GM12878 (cell line): ENCODE measurements around the gene RBSN. TPM values are rescaled to one million over a fixed set of nuclear protein-coding genes. Genes with fewer than 3 reads are reported as not detected.

ENCODE experiments used
- ATAC-seq: fragments of 200-7000 bp; cut with Tn5 transposase; 3 replicates; pipeline ENCODE4 v1.9.1; 2020; ENCODE audit warnings: mild to moderate bottlenecking, moderate library complexity
- BruUV-seq: library from RNA; stranded (reverse); fragments of 400-500 nt; replicated peaks from 2 replicates; lab custom pipeline; 2021; lab: Mats Ljungman, UMichigan
- CTCF ChIA-PET: fragments of 300-600 bp; sonication (Branson Sonifier 250); formaldehyde crosslinking; extraction: SDS; loops from one replicate; lab custom pipeline; 2021; ENCODE audit warnings: inconsistent platforms; lab: Yijun Ruan, JAX
- POLR2A ChIA-PET: fragments of 350-600 bp; formaldehyde crosslinking; extraction: SDS; loops from one replicate; lab custom pipeline; 2021; ENCODE audit warnings: inconsistent platforms; lab: Charles Lee
- RAD21 ChIA-PET: fragments of 300-600 bp; sonication (Branson Sonifier 250); formaldehyde crosslinking; loops from one replicate; lab custom pipeline; 2023; ENCODE audit warnings: antibody characterized with exemption; ENCODE audit not compliant: unreplicated experiment; lab: Charles Lee
- SMC1A ChIA-PET: fragments of 300-600 bp; sonication (Branson Sonifier 250); formaldehyde crosslinking; loops from one replicate; lab custom pipeline; 2023; ENCODE audit not compliant: unreplicated experiment, uncharacterized antibody; lab: Charles Lee
- DNase-seq: peaks from one replicate; pipeline ENCODE4 v3.0.0-alpha.2; 2011; ENCODE audit warnings: low read depth, low spot score
- FAIRE-seq: peaks from 3 replicates; lab custom pipeline; 2011; peaks lifted over from hg19 to GRCh38; lab: Jason Lieb, UNC
- H2AFZ ChIP-seq: 2 replicates; pipeline ENCODE4 v1.6.0; 2011; ENCODE audit warnings: low read depth, low read length, control low read depth; ENCODE audit not compliant: control insufficient read depth
- H3K27ac ChIP-seq: 2 replicates; pipeline ENCODE4 v1.5.1; 2011; ENCODE audit warnings: control low read depth; ENCODE audit not compliant: control insufficient read depth, insufficient read depth
- H3K27me3 ChIP-seq, 2 experiments: replicated peaks in 1 of 2; 2 replicates each; pipeline versions ENCODE4 v1.6.0 to v1.6.1; 2011; ENCODE audit warnings: low read length in 1 of 2; ENCODE audit not compliant: control insufficient read depth in 2 of 2, insufficient read depth in 2 of 2
- H3K36me3 ChIP-seq, 2 experiments: 2 replicates each; pipeline ENCODE4 v1.5.1; 2011; ENCODE audit warnings: low read length in 1 of 2; ENCODE audit not compliant: control insufficient read depth in 2 of 2, insufficient read depth in 2 of 2
- H3K4me1 ChIP-seq: 2 replicates; pipeline ENCODE4 v1.6.1; 2011; ENCODE audit warnings: mild to moderate bottlenecking, low read length, moderate library complexity, mixed read lengths; ENCODE audit not compliant: control insufficient read depth, insufficient read depth
- H3K4me2 ChIP-seq: 2 replicates; pipeline ENCODE4 v1.6.0; 2011; ENCODE audit warnings: control low read depth; ENCODE audit not compliant: control insufficient read depth, insufficient read depth
- H3K4me3 ChIP-seq: fragments of 200-600 bp; sonication (generic); 2 replicates; pipeline ENCODE4 v1.5.1; 2016
- H3K79me2 ChIP-seq: 2 replicates; pipeline ENCODE4 v1.6.0; 2011; ENCODE audit warnings: low read length; ENCODE audit not compliant: control insufficient read depth, insufficient read depth
- H3K9ac ChIP-seq: 2 replicates; pipeline ENCODE4 v1.8.0; 2011; ENCODE audit warnings: low read length, control low read depth, mixed read lengths; ENCODE audit not compliant: control insufficient read depth, insufficient read depth
- H3K9me3 ChIP-seq: replicated peaks from 3 replicates; pipeline ENCODE4 v1.5.1; 2011; ENCODE audit warnings: mild to moderate bottlenecking, low read length; ENCODE audit not compliant: control insufficient read depth, insufficient read depth
- H4K20me1 ChIP-seq: 2 replicates; pipeline ENCODE4 v1.6.0; 2011; ENCODE audit not compliant: control insufficient read depth, insufficient read depth
- BACH1 ChIP-seq: fragments of 450-650 bp; IDR thresholded peaks from 2 replicates; pipeline ENCODE4 v1.6.1; 2017; ENCODE audit warnings: mild to moderate bottlenecking, borderline replicate concordance
- CHD2 ChIP-seq: IDR thresholded peaks from 2 replicates; pipeline ENCODE4 v1.6.1; 2011; ENCODE audit warnings: low read depth, low read length, improper control_type of control experiment, borderline replicate concordance
- CTCF ChIP-seq, 3 experiments: IDR thresholded peaks in 2 of 3; conservative IDR thresholded peaks in 1 of 3; 2 replicates each; pipeline ENCODE4 v1.5.1; 2011; ENCODE audit warnings: low read depth in 3 of 3, low read length in 3 of 3, mild to moderate bottlenecking in 3 of 3, control low read depth in 2 of 3, moderate library complexity in 2 of 3, inconsistent platforms in 1 of 3, mixed read lengths in 1 of 3; ENCODE audit not compliant: control insufficient read depth in 2 of 3, insufficient read depth in 1 of 3; ENCODE audit errors: extremely low read depth in 1 of 3
- HDGF ChIP-seq: fragments of 450-650 bp; IDR thresholded peaks from 2 replicates; pipeline ENCODE4 v1.6.1; 2016; ENCODE audit warnings: antibody characterized with exemption
- POLR2A ChIP-seq: IDR thresholded peaks from 2 replicates; pipeline ENCODE4 v1.6.1; 2011; ENCODE audit warnings: low read depth, mild to moderate bottlenecking, low read length
- RAD21 ChIP-seq: IDR thresholded peaks from 2 replicates; pipeline ENCODE4 v1.6.1; 2011; ENCODE audit warnings: mild to moderate bottlenecking, low read depth, low read length, moderate library complexity; ENCODE audit not compliant: insufficient read depth
- SIN3A ChIP-seq: IDR thresholded peaks from 2 replicates; pipeline ENCODE4 v1.6.1; 2012; ENCODE audit warnings: low read depth, low read length, improper control_type of control experiment
- SMC3 ChIP-seq: IDR thresholded peaks from 2 replicates; pipeline ENCODE4 v1.6.1; 2011; ENCODE audit warnings: low read length, improper control_type of control experiment, borderline replicate concordance
- SUPT20H ChIP-seq: IDR thresholded peaks from 2 replicates; pipeline ENCODE4 v1.6.1; 2011; ENCODE audit warnings: low read depth, mild to moderate bottlenecking, low read length, moderate library complexity, borderline replicate concordance; ENCODE audit not compliant: control insufficient read depth
- YY1 ChIP-seq: IDR thresholded peaks from 2 replicates; pipeline ENCODE4 v1.6.1; 2011; ENCODE audit warnings: low read depth, mild to moderate bottlenecking, low read length
- WGBS: methylation state at CpG from one replicate; pipeline ENCODE4 v1.1.6; 2016; ENCODE audit warnings: low lambda C conversion rate; ENCODE audit not compliant: insufficient replicate concordance, insufficient coverage; ENCODE audit errors: missing lambda C conversion rate; 5-methylcytosine and 5-hydroxymethylcytosine counted together
- in situ Hi-C: fragments of 300-500 bp; cut with MboI; formaldehyde crosslinking; loops from 9 replicates; pipeline ENCODE4 v1.14.3; 2018; ENCODE audit warnings: mixed read lengths
- intact Hi-C: fragments of 100-400 bp; cut with micrococcal nuclease; formaldehyde crosslinking; loops from one replicate; pipeline ENCODE4 v1.14.2; 2022; ENCODE audit not compliant: unreplicated experiment
- polyA plus RNA-seq, 11 experiments: library from polyadenylated mRNA; depleted of rRNA in 4 of 11; unstranded in 6 of 11; stranded (reverse) in 5 of 11; fragments of >200 nt; fragmentation: Nextera tagmentation in 4 of 11; fragmentation: Illumina TruSeq in 1 of 11; extraction: Ambion mirVana in 4 of 11; extraction: Trizol in 1 of 11; gene quantifications; 1 replicate in 1 of 11; 2 replicates in 10 of 11; pipeline versions ENCODE4 v1.2.1 to v1.2.3, GENCODE V29; 2011 to 2016; ENCODE audit warnings: inconsistent platforms in 2 of 11, missing spikeins in 2 of 11, low read depth in 1 of 11
- total RNA-seq, 4 experiments: library from RNA; depleted of rRNA in 3 of 4; stranded (reverse); fragments of >200 nt in 3 of 4; fragmentation: Illumina TruSeq in 1 of 4; extraction: Trizol in 1 of 4; gene quantifications; 2 replicates each; pipeline versions ENCODE4 v1.2.1 to v1.2.3, GENCODE V29; 2013 to 2021

The RBSN gene
- total and polyA plus RNA-seq, 10 of the 15 experiments (the other 5 are each of a cell fraction or from before 2014, with no cell fraction given): 2.0 to 17.5 (median 10.5) TPM

- CTCF ChIA-PET: interaction anchor here (0.6 to 4.2 kb wide), 28 partner anchors 8 to 449 kb away, joined by 3 to 50 read pairs (median 4); partner anchors contain the start of genes CAPN7, MRPS25 and RBSN
- RAD21 ChIA-PET: interaction anchor here (0.6 to 3.3 kb wide), 11 partner anchors 13 to 310 kb away, joined by 3 to 30 read pairs (median 3); partner anchors contain the start of gene MRPS25
- intact Hi-C loops: loop anchor here (2.0 to 5.0 kb wide), 3 partner anchors 47 to 127 kb away; partner anchors contain the start of genes NR2C2 and RBSN
- Histone ChIP-seq H2AFZ (no peak overlapping the region), H3K4me1 (peaks cover 45% of the 10 kb centered on the region), H3K4me2 (peak overlapping the region; percentile 40), H3K27me3 (no peaks in the 10 kb centered on the region), H3K9ac (no peak overlapping the region), H3K9me3 (peaks cover 5% of the 10 kb centered on the region), H4K20me1 (no peaks in the 10 kb centered on the region), H3K27ac (peak overlapping the region; percentile 71), H3K36me3 (peaks cover 24 to 39% of the 10 kb centered on the region in 2 experiments), H3K4me3 (no peak overlapping the region), H3K79me2 (peaks cover 28% of the 10 kb centered on the region)
- no TSS peak for BruUV-seq
- in situ Hi-C loops: no loop called here
- POLR2A ChIA-PET: interaction anchor here (0.8 to 4.7 kb wide), 4 partner anchors 9 to 158 kb away, joined by 3 to 30 read pairs (median 4); partner anchors contain the start of genes MRPS25 and RBSN
- 8% methylated on average over 1 of the region's 1 CpG for WGBS
- ATAC-seq: peak; percentile 88
- no peak for FAIRE-seq
- TF ChIP-seq CHD2 (0 out of 2 replicates have a peak, but pooled peaks have one; percentile 42), SIN3A (no peak), BACH1 (0 out of 2 replicates have a peak, but pooled peaks have one; percentile 25), CTCF (IDR thresholded peaks at IDR 0.05 in 2 of 3, conservative IDR thresholded peaks at IDR 0.05 in 1 of 3; ENCODE audit: control insufficient read depth in 2 of 3, extremely low read depth in 1 of 3, insufficient read depth in 1 of 3, low read depth in 3 of 3, low read length in 3 of 3) (peak; percentile 76 to 90 (median 80)), POLR2A (peak; percentile 34; the same call in 1 of the 2 replicates), SUPT20H (no peak), RAD21 (peak; percentile 51), HDGF (0 out of 2 replicates have a peak, but pooled peaks have one; percentile 46), SMC3 (peak; percentile 47; the same call in 1 of the 2 replicates), YY1 (peak; percentile 73; the same call in 1 of the 2 replicates)
- no peak for DNase-seq
- SMC1A ChIA-PET: interaction anchor here (0.6 to 3.5 kb wide), 13 partner anchors 8 to 143 kb away, joined by 3 to 22 read pairs (median 4); partner anchors contain the start of genes MRPS25, NR2C2 and RBSN
These were observed 47.4 kb downstream of the RBSN start for GRCh38 chr3:15051531-15051930.
